Smooth muscle cell (in vitro differentiated cells): ENCODE measurements around the gene ZFC3H1. TPM values are rescaled to one million over a fixed set of nuclear protein-coding genes. Genes with fewer than 3 reads are reported as not detected.

Source experiments
- DNase-seq: peaks from one replicate; lab custom pipeline; 2025; ENCODE audit not compliant: unreplicated experiment; lab: John Stamatoyannopoulos, UW
- H2AFZ ChIP-seq: fragments of 200-600 bp; sonication (generic); 2 replicates; pipeline ENCODE4 v1.6.0; 2016; ENCODE audit warnings: antibody characterized with exemption, low read depth, mild to moderate bottlenecking
- H3F3A ChIP-seq: fragments of 200-600 bp; sonication (generic); 2 replicates; pipeline ENCODE4 v1.6.0; 2017; ENCODE audit warnings: antibody characterized with exemption, low read depth
- H3K27ac ChIP-seq: fragments of 200-600 bp; sonication (generic); 2 replicates; pipeline ENCODE4 v1.5.1; 2016; ENCODE audit warnings: low read depth, mild to moderate bottlenecking
- H3K27me3 ChIP-seq: fragments of 200-600 bp; sonication (generic); 2 replicates; pipeline ENCODE4 v1.6.1; 2016; ENCODE audit warnings: low read depth, mild to moderate bottlenecking
- H3K36me3 ChIP-seq: fragments of 200-600 bp; sonication (generic); 2 replicates; pipeline ENCODE4 v1.5.1; 2016; ENCODE audit warnings: low read depth
- H3K4me1 ChIP-seq: fragments of 200-600 bp; sonication (generic); 2 replicates; pipeline ENCODE4 v1.5.1; 2016; ENCODE audit warnings: low read depth
- H3K4me2 ChIP-seq: fragments of 200-600 bp; sonication (generic); 2 replicates; pipeline ENCODE4 v1.6.0; 2016; ENCODE audit warnings: mild to moderate bottlenecking
- H3K4me3 ChIP-seq: fragments of 200-600 bp; sonication (generic); 2 replicates; pipeline ENCODE4 v1.5.1; 2016; ENCODE audit warnings: mild to moderate bottlenecking
- H3K79me2 ChIP-seq: fragments of 200-600 bp; sonication (generic); 2 replicates; pipeline ENCODE4 v1.6.0; 2016; ENCODE audit warnings: low read depth, mild to moderate bottlenecking
- H3K9ac ChIP-seq: fragments of 200-600 bp; sonication (generic); 2 replicates; pipeline ENCODE4 v1.6.0; 2016; ENCODE audit warnings: low read depth
- H3K9me3 ChIP-seq: fragments of 200-600 bp; sonication (generic); replicated peaks from 2 replicates; pipeline ENCODE4 v1.5.1; 2016; ENCODE audit warnings: low read depth
- H4K20me1 ChIP-seq: fragments of 200-600 bp; sonication (generic); 2 replicates; pipeline ENCODE4 v1.6.0; 2016; ENCODE audit warnings: low read depth
- CTCF ChIP-seq: fragments of 200-600 bp; sonication (generic); IDR thresholded peaks from 2 replicates; pipeline ENCODE4 v1.5.1; 2017; ENCODE audit warnings: borderline replicate concordance, mild to moderate bottlenecking, antibody characterized with exemption; ENCODE audit not compliant: insufficient read depth, poor library complexity, severe bottlenecking
- WGBS: methylation state at CpG from one replicate; pipeline ENCODE4 v1.1.7; 2016; ENCODE audit warnings: low lambda C conversion rate; 5-methylcytosine and 5-hydroxymethylcytosine counted together
- polyA plus RNA-seq: library from polyadenylated mRNA; unstranded; fragments of >200 nt; fragmentation: Nextera tagmentation; extraction: Ambion mirVana; gene quantifications from 2 replicates; pipeline ENCODE4 v1.2.1, GENCODE V29; 2016
- total RNA-seq: library from RNA; depleted of rRNA; stranded (reverse); fragments of >200 nt; gene quantifications from 2 replicates; pipeline ENCODE4 v1.2.3, GENCODE V29; 2014

Gene ZFC3H1
- total and polyA plus RNA-seq, 2 experiments from 2014 or later: 17.5 to 52.9 TPM

DNA sequence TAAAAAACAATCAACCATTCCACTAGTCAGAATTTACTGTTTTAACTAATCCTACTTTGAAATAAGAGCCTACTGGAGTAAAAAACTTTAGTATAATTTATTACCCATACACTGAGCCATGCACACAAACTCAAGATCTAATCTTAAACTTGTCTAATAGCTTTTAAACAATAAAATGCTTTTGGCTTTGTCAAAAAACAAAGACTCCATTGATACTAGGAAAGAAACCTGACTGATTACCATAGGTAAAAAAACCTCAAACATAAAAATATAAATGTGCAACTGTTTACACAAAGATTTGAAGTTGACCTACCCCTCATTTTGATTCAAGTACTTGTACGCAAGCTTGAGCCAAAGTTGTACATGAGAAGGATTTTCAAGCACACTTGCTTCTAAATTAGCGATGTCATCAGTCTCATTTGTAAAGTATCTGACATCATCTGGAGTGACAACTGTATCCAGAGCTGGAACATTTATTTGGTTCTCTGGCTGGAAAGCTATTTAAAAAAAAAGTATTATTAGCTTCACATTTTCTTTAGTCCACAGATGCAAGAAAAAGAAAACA is 36.1 kb downstream of the ZFC3H1 start:
- H3K4me3 ChIP-seq: no peak overlapping the region
- H2AFZ ChIP-seq: no peak overlapping the region
- H3K36me3 ChIP-seq: peaks cover 82% of the 10 kb centered on the region
- no peaks in the 10 kb centered on the region for H3K4me1 ChIP-seq
- no peak for DNase-seq
- no peak for TF ChIP-seq CTCF
- no peak overlapping the region for H3K9ac ChIP-seq
- 77% methylated on average over 2 of the region's 2 CpGs for WGBS
- no peaks in the 10 kb centered on the region for H3K9me3 ChIP-seq
- peak overlapping the region; percentile 66 for H3K27ac ChIP-seq
- peaks cover 38% of the 10 kb centered on the region for H3K79me2 ChIP-seq
- H3K4me2 ChIP-seq: no peak overlapping the region
- H4K20me1 ChIP-seq: peaks cover 66% of the 10 kb centered on the region
- peaks cover 3% of the 10 kb centered on the region for H3F3A ChIP-seq
- no peaks in the 10 kb centered on the region for H3K27me3 ChIP-seq

DNA sequence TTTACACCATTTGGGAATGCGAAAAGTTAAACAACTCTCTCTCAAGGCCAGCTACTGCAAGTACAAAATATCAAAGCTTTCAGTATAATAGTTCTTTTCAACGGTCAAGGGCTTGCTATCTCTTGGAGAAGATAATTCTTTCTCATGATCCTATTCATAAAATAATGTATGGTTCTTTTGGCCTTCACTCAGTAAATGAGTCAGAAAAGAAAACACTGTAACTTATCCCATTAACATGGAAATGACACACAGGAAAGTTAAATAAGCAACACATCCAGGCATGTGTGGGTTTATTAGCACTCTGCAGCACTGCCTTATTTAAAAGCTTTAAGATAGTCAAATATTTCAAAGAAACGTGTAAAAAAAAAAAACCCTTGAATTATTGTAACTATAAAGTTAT is 36.9 kb downstream of the ZFC3H1 start:
- peak overlapping the region; percentile 66 for H3K27ac ChIP-seq

GRCh38 chr12:71626098-71626497 is 37.5 kb downstream of the ZFC3H1 start:
- Histone ChIP-seq H3K9me3 (no peaks in the 10 kb centered on the region), H3F3A (peaks cover 3% of the 10 kb centered on the region), H2AFZ (no peak overlapping the region), H3K27ac (peak overlapping the region; percentile 66), H3K36me3 (peaks cover 78% of the 10 kb centered on the region), H3K27me3 (no peaks in the 10 kb centered on the region), H3K79me2 (peaks cover 33% of the 10 kb centered on the region), H4K20me1 (peaks cover 72% of the 10 kb centered on the region), H3K4me3 (no peak overlapping the region), H3K4me2 (no peak overlapping the region), H3K4me1 (no peaks in the 10 kb centered on the region), H3K9ac (no peak overlapping the region)
- no peak for TF ChIP-seq CTCF
- no peak for DNase-seq
- 91% methylated on average over 5 of the region's 5 CpGs for WGBS

More for the DNA sequence above, 36.9 kb downstream of the ZFC3H1 start:
- H3K4me3 ChIP-seq: no peak overlapping the region
- no peak overlapping the region for H3K4me2 ChIP-seq
- DNase-seq: no peak
- H3K27me3 ChIP-seq: no peaks in the 10 kb centered on the region
- H3K9me3 ChIP-seq: no peaks in the 10 kb centered on the region
- TF ChIP-seq CTCF: no peak
- no peak overlapping the region for H3K9ac ChIP-seq
- WGBS: 54% methylated on average over 3 of the region's 3 CpGs
- no peaks in the 10 kb centered on the region for H3K4me1 ChIP-seq
- peaks cover 39% of the 10 kb centered on the region for H3K79me2 ChIP-seq
- H3K36me3 ChIP-seq: peaks cover 82% of the 10 kb centered on the region
- peaks cover 73% of the 10 kb centered on the region for H4K20me1 ChIP-seq
- H3F3A ChIP-seq: peaks cover 3% of the 10 kb centered on the region
- H2AFZ ChIP-seq: no peak overlapping the region

GRCh38 chr12:71625476-71625875 is 38.2 kb downstream of the ZFC3H1 start:
- Histone ChIP-seq H3F3A (peaks cover 3% of the 10 kb centered on the region), H3K79me2 (peaks cover 33% of the 10 kb centered on the region), H3K27ac (peak overlapping the region; percentile 15), H3K36me3 (peaks cover 72% of the 10 kb centered on the region), H3K9me3 (no peaks in the 10 kb centered on the region), H3K27me3 (no peaks in the 10 kb centered on the region), H4K20me1 (peaks cover 72% of the 10 kb centered on the region), H3K4me2 (no peak overlapping the region), H3K4me3 (no peak overlapping the region), H3K4me1 (no peaks in the 10 kb centered on the region), H2AFZ (no peak overlapping the region), H3K9ac (no peak overlapping the region)
- TF ChIP-seq CTCF: no peak
- DNase-seq: no peak
- WGBS: 98% methylated on average over 2 of the region's 2 CpGs
